ENCODE data around the gene ANKRD53.

Gene ANKRD53

DNA sequence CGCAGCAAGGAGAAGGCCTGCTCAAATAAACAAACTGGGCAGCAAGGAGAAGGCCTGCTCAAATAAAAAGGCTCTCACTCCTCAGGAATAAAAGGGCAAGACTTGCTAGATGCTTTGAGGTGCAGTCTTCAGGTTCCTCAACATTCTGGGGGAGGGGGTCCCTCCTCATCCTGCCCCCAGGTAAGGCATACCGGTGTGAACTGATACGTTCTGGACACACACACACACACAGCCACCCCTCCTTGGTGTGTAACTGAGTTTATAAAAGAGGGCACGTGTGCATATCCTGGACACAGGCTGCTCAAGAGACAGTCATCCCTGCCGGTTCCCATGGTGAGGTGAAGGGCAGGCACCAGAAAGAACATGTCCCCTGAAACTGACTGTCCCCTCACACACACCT, 11.8 kb downstream of the ANKRD53 start:
- DNase-seq (ENCODE audit: low read depth) = no peak
- TF ChIP-seq, protein P1, sequence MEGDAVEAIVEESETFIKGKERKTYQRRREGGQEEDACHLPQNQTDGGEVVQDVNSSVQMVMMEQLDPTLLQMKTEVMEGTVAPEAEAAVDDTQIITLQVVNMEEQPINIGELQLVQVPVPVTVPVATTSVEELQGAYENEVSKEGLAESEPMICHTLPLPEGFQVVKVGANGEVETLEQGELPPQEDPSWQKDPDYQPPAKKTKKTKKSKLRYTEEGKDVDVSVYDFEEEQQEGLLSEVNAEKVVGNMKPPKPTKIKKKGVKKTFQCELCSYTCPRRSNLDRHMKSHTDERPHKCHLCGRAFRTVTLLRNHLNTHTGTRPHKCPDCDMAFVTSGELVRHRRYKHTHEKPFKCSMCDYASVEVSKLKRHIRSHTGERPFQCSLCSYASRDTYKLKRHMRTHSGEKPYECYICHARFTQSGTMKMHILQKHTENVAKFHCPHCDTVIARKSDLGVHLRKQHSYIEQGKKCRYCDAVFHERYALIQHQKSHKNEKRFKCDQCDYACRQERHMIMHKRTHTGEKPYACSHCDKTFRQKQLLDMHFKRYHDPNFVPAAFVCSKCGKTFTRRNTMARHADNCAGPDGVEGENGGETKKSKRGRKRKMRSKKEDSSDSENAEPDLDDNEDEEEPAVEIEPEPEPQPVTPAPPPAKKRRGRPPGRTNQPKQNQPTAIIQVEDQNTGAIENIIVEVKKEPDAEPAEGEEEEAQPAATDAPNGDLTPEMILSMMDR (IDR thresholded peaks at IDR 0.05; ENCODE audit: low read depth, low read length, missing control alignments) = no peak
- in situ Hi-C loops (cut with HindIII; ENCODE audit: low sequenced_read_pairs) = no loop called here
- no peak overlapping the region for H3K4me3 ChIP-seq (ENCODE audit: low read depth, low read length)

DNA sequence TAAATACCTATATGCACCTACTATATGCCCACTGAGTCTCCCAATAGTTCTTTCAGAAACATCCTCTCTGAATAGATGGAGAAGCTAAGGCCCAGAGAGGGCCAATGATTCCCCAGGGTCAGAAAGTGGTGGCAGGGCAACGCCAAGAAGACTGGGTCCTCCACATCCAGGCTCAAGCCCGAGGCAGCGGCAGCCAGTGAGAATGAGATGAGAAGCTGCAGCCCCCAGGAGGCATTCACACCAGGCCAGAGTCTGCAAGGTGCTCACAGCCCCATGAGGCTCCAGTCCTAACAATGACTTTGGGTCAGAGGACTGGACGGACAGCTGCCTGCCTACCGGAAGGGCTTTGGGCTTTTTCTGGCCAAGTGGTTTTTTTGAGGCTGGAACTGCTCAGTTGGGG, 12.7 kb downstream of the ANKRD53 start:
- TF ChIP-seq, protein P1 (IDR thresholded peaks at IDR 0.05; ENCODE audit: low read depth, low read length, missing control alignments) = no peak
- no peak overlapping the region for H3K4me3 ChIP-seq (ENCODE audit: low read depth, low read length)
- in situ Hi-C loops (cut with HindIII; ENCODE audit: low sequenced_read_pairs) = no loop called here
- no peak for DNase-seq (ENCODE audit: low read depth)

DNA sequence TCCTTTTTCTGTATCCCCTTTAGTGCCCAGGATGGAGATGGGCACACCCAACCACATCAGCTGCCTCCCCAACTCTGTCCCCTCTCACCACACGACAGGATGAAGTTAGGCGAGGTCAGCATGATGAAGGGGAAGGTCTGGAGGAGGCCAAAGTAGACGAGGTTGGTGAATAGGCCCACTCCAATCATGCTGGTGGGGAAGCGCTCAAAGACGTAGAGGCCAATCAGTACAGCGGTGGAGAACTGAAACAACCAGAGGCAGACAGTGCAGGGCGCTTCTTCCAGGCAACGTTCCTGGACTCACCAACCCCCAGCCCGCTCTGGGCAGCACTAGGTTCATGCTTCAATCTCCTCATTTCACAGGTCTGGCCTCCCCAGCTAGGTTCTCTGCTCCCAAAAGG, 13.3 kb downstream of the ANKRD53 start:
- in situ Hi-C loops (cut with HindIII; ENCODE audit: low sequenced_read_pairs) = no loop called here
- no peak overlapping the region for H3K4me3 ChIP-seq (ENCODE audit: low read depth, low read length)
- no peak for DNase-seq (ENCODE audit: low read depth)
- TF ChIP-seq, protein P1 (IDR thresholded peaks at IDR 0.05; ENCODE audit: low read depth, low read length, missing control alignments) = no peak

DNA sequence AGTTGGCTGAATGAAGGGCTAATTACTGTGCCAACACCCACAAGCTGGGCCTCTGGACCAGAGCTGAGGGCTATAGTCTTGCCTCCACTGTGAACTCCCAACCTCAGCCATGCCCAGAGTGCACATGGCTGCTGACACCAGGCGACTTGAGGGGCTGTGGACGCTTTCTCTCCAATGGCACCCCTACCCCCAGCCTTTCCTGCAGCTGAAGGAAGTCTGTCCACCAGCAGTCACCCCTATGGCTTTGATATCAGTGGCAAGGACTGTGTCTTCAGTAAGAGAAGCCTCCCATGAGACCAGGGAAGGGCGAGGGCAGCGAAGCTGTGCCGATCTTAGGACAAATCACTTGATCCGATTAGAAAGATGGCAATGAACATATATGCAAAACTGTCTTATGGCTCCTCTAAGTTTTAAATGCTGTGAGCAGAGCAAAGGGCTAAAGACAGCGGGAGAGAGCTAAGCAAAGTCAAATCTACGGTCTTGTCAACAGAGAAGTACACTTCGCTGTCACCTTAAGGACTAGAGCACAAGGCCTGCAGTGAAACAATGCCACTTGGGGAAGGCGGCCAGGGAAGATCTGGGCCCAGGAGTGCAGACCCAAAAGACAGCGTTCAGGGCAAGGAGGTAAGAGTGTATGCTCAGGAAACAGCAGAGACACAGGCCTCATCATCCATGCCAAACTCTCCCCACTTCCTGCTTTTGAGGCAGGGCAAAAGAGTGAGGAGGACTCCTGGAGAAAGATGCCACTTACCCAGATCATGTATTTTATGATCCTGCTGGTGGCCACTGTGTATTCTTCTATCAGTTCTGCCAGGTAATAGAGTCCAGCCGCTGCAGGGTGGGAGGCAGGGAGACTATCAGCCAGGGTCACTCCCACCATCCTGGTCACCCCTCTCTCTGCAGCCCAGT, 14.8 kb downstream of the ANKRD53 start:
- TF ChIP-seq, protein P1 (IDR thresholded peaks at IDR 0.05; ENCODE audit: low read depth, low read length, missing control alignments) = no peak
- peak overlapping the region; percentile 81 for H3K4me3 ChIP-seq (ENCODE audit: low read depth, low read length)
- DNase-seq (ENCODE audit: low read depth) = no peak
- in situ Hi-C loops (cut with HindIII; ENCODE audit: low sequenced_read_pairs) = no loop called here

DNA sequence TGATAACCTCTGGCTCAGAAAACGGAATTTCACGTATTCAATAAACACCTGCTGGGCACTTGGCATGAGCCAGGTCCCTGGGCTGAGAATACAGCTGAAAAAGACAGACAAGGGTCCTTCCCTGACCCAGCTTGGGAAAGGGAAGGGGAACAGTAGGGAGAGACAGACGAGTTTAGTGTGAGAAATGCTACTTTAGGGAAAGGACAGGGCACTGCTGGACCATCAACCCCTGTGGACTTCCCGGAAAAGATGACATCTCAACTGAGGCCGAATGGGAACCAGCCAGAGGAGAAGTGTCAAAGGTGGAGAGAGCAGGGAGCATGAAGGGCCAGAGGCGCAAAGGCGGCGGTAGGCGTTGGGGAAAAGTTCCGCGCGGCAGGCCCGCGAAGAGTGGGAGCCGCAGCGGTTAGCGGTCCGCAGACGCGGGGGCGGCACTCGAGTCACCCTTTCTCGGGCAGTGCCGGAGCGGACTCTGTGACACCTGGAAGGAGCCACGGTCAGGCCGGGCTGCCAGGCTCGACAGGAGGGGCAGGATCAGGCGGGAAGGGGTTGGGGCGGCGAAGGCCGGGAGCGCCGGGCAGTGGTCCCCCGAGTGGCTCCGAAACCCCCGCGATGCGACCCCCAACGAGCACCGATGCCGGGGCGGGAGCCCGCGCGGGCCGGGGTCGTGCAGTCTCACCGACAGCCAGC, 15.7 kb downstream of the ANKRD53 start:
- DNase-seq (ENCODE audit: low read depth) = no peak
- peak overlapping the region; percentile 81 for H3K4me3 ChIP-seq (ENCODE audit: low read depth, low read length)
- TF ChIP-seq, protein P1 (IDR thresholded peaks at IDR 0.05; ENCODE audit: low read depth, low read length, missing control alignments) = no peak
- in situ Hi-C loops (cut with HindIII; ENCODE audit: low sequenced_read_pairs) = no loop called here

DNA sequence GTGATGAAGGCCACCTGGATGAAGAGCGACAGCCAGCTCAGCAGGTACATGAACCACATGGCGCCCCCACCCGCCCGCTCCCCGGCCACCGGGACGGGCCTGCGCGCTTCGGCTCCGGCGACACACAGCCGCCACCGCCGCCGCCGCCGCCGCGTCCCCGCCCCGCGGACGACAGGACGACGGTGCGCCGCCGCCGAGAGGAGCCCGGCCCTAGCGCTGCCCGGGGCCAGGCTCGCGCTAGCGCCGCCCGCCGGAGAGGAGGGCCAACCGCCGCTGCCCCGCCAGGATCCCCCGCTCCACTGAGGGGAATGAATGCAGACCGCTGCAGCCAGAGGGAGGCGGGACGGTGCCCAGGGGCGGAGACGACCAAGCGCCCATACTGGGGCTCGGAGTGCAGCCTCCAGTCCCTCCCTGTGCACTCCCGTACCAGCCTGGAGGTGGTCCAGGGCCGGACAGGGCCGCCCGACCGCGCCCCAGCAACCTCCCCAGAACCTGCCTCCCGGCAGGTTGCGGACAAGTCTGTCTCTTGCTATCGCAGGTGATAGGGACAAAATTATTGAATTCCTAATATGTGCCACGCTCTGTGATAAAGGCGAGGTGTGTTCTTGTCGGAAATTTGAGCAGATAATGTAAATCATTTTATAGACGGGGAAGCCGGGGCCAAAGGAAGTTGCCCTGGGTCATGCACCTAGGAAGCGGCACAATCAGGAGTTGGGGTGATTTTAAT, 16.4 kb downstream of the ANKRD53 start, which contains the start of gene TEX261:
Gene TEX261 (minus strand): TSS at position 175 of the 727 bp plus-strand sequence. CDS start 116 bp downstream, at position 59.
- TF ChIP-seq, protein P1 (IDR thresholded peaks at IDR 0.05; ENCODE audit: low read depth, low read length, missing control alignments) = peak; percentile 71
- DNase-seq (ENCODE audit: low read depth) = peak; percentile 39

More for the DNA sequence above, 16.4 kb downstream of the ANKRD53 start, which contains the start of gene TEX261:
- H3K4me3 ChIP-seq (ENCODE audit: low read depth, low read length) = peak within 1 kb of the TSS; percentile 81
- in situ Hi-C loops (cut with HindIII; ENCODE audit: low sequenced_read_pairs) = no loop called here

Measured in astrocyte of the cerebellum (primary cell).